Endothelial cell (in vitro differentiated cells): ENCODE measurements around the gene KIFAP3. TPM values are rescaled to one million over a fixed set of nuclear protein-coding genes. Genes with fewer than 3 reads are reported as not detected.
"Not testable (repeated sequence)": the region's sequence is repeated elsewhere in the genome, so short reads cannot be mapped to it uniquely, and the experiment has no call there.

Source experiments
- DNase-seq: peaks from one replicate; pipeline ENCODE4 v3.0.0; 2021; ENCODE audit warnings: low spot score
- H3K27ac Mint-ChIP-seq: one replicate; pipeline ENCODE4 v1.8.0; 2021; ENCODE audit warnings: mixed read lengths, inconsistent platforms; ENCODE audit not compliant: unreplicated experiment
- H3K27me3 Mint-ChIP-seq: one replicate; pipeline ENCODE4 v1.8.0; 2021; ENCODE audit warnings: mild to moderate bottlenecking, moderate library complexity, mixed read lengths, inconsistent platforms; ENCODE audit not compliant: unreplicated experiment
- H3K36me3 Mint-ChIP-seq: one replicate; pipeline ENCODE4 v1.8.0; 2021; ENCODE audit warnings: mild to moderate bottlenecking, low read depth, mixed read lengths, inconsistent platforms; ENCODE audit not compliant: unreplicated experiment
- H3K4me1 Mint-ChIP-seq: one replicate; pipeline ENCODE4 v1.8.0; 2021; ENCODE audit warnings: mild to moderate bottlenecking, mixed read lengths, inconsistent platforms; ENCODE audit not compliant: unreplicated experiment
- H3K4me3 Mint-ChIP-seq: one replicate; pipeline ENCODE4 v1.8.0; 2021; ENCODE audit warnings: mild to moderate bottlenecking, mixed read lengths, inconsistent platforms; ENCODE audit not compliant: unreplicated experiment
- H3K9me3 Mint-ChIP-seq: one replicate; pipeline ENCODE4 v1.8.0; 2021; ENCODE audit warnings: mixed read lengths, inconsistent platforms; ENCODE audit not compliant: unreplicated experiment
- CTCF ChIP-seq: fragments of 200-600 bp; sonication (generic); IDR thresholded peaks from one replicate; pipeline ENCODE4 v1.5.0; 2021; ENCODE audit warnings: antibody characterized with exemption; ENCODE audit not compliant: unreplicated experiment
- total RNA-seq: library from RNA; stranded (reverse); fragmentation: NEBNext Ultra II Directional; extraction: Animal tissue kit (Norgen Biotek cat#: 25700); gene quantifications from one replicate; pipeline ENCODE4 v1.2.1, GENCODE V29; 2021; ENCODE audit not compliant: unreplicated experiment

The KIFAP3 gene
- total RNA-seq, 1 donor from 2014 or later = 49.7 TPM

- Mint-ChIP-seq H3K36me3 (peaks cover 14% of the 10 kb centered on the region), H3K27ac (no peak overlapping the region), H3K9me3 (no peaks in the 10 kb centered on the region), H3K4me1 (no peaks in the 10 kb centered on the region), H3K4me3 (no peak overlapping the region), H3K27me3 (peaks cover 5% of the 10 kb centered on the region)
- TF ChIP-seq CTCF = no peak
- no peak for DNase-seq
Observed at GRCh38 chr1:170017478-170017877, 57.0 kb downstream of the KIFAP3 start.

- no peak for DNase-seq
- Mint-ChIP-seq H3K9me3 (no peaks in the 10 kb centered on the region), H3K4me3 (no peak overlapping the region), H3K27ac (no peak overlapping the region), H3K27me3 (peaks cover 3% of the 10 kb centered on the region), H3K4me1 (no peaks in the 10 kb centered on the region), H3K36me3 (no peaks in the 10 kb centered on the region)
- no peak for TF ChIP-seq CTCF
Observed at GRCh38 chr1:170012920-170013319, 61.6 kb downstream of the KIFAP3 start.

- no peaks in the 10 kb centered on the region for H3K4me1 Mint-ChIP-seq
- peak; percentile 48 for TF ChIP-seq CTCF
- DNase-seq = peak; percentile 33
Observed at GRCh38 chr1:170010443-170010842, 64.1 kb downstream of the KIFAP3 start.

GRCh38 chr1:170009551-170009950 is 64.9 kb downstream of the KIFAP3 start:
- Mint-ChIP-seq H3K4me1 (no peaks in the 10 kb centered on the region), H3K27ac (no peak overlapping the region)
- DNase-seq = no peak

More at GRCh38 chr1:170010443-170010842, 64.1 kb downstream of the KIFAP3 start:
- no peaks in the 10 kb centered on the region for H3K36me3 Mint-ChIP-seq
- H3K9me3 Mint-ChIP-seq = no peaks in the 10 kb centered on the region
- H3K27me3 Mint-ChIP-seq = peaks cover 3% of the 10 kb centered on the region
- H3K4me3 Mint-ChIP-seq = no peak overlapping the region
- H3K27ac Mint-ChIP-seq = no peak overlapping the region

GRCh38 chr1:170008745-170009144 is 65.8 kb downstream of the KIFAP3 start:
- H3K27me3 Mint-ChIP-seq, DNase-seq, H3K9me3 Mint-ChIP-seq, H3K4me1 Mint-ChIP-seq, H3K36me3 Mint-ChIP-seq, H3K27ac Mint-ChIP-seq: not testable (repeated sequence)
- H3K4me3 Mint-ChIP-seq = peak overlapping the region; percentile 18

More at GRCh38 chr1:170009551-170009950, 64.9 kb downstream of the KIFAP3 start:
- H3K4me3 Mint-ChIP-seq = no peak overlapping the region
- H3K27me3 Mint-ChIP-seq = peaks cover 3% of the 10 kb centered on the region
- no peaks in the 10 kb centered on the region for H3K36me3 Mint-ChIP-seq
- no peaks in the 10 kb centered on the region for H3K9me3 Mint-ChIP-seq
- TF ChIP-seq CTCF = no peak

GRCh38 chr1:170003270-170003835 is 71.1 kb downstream of the KIFAP3 start:
- H3K4me1 Mint-ChIP-seq, H3K36me3 Mint-ChIP-seq, H3K4me3 Mint-ChIP-seq, H3K27me3 Mint-ChIP-seq, DNase-seq, H3K9me3 Mint-ChIP-seq: not testable (repeated sequence)
- peak overlapping the region; percentile 84 for H3K27ac Mint-ChIP-seq
